ENCODE results near the gene LINGO3.

GRCh38 chr19:2331601-2332246 lies 23.8 kb upstream of the LINGO3 start:
- TF ChIP-seq, protein P1, sequence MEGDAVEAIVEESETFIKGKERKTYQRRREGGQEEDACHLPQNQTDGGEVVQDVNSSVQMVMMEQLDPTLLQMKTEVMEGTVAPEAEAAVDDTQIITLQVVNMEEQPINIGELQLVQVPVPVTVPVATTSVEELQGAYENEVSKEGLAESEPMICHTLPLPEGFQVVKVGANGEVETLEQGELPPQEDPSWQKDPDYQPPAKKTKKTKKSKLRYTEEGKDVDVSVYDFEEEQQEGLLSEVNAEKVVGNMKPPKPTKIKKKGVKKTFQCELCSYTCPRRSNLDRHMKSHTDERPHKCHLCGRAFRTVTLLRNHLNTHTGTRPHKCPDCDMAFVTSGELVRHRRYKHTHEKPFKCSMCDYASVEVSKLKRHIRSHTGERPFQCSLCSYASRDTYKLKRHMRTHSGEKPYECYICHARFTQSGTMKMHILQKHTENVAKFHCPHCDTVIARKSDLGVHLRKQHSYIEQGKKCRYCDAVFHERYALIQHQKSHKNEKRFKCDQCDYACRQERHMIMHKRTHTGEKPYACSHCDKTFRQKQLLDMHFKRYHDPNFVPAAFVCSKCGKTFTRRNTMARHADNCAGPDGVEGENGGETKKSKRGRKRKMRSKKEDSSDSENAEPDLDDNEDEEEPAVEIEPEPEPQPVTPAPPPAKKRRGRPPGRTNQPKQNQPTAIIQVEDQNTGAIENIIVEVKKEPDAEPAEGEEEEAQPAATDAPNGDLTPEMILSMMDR (conservative IDR thresholded peaks at IDR 0.05 in 1 of 2, IDR thresholded peaks at IDR 0.05 in 1 of 2; ENCODE audit: extremely low read depth in 1 of 2, insufficient read depth in 1 of 2, low read depth in 1 of 2, low read length in 2 of 2) = no peak
- TF ChIP-seq EZH2 (IDR thresholded peaks at IDR 0.05; ENCODE audit: borderline replicate concordance, low read length) = no peak
